GM18520 (cell line): ENCODE measurements around the gene CLEC20A.

Experiments
- ATAC-seq: cut with Tn5 transposase; IDR thresholded peaks from one replicate; pipeline ENCODE4 v1.9.1; 2021; ENCODE audit not compliant: unreplicated experiment

The CLEC20A gene

DNA sequence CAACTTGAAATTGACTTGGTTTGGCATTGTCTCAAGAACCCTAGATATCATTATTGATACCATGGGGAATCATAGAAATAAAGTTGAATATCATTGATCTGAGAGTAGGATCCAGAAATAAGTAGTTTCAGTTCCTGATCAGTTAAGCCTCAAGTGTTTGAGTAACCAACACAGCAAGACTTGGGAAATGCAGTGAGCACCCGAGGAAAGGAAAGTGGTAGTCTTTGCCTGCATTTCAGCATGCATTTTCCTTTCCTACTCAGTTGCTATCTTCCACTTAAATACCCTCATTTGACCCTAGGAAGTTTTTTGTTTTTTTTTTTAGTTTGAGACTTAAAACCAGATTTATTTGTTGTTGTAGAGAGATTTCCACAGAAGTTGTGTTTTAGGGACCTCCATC, 18.9 kb downstream of the CLEC20A start:
- no peak for ATAC-seq

DNA sequence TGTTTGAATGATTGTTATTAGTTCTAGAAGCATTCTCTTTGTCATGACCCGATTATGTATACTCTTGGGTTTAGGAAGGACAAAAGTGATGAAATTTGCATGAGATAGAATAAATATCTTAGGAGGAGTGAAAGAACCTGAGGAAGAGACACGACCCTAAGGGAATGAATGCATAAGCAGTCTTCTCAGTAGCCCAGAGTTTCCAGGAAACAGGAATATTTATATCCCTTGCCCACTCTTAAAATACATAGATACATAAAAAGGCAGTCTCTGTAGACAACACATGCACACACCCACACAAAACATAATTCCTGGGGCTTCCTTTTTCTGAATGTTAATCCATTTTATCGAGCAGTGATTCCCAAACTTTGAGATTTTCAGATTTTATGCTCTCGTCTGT, 19.4 kb downstream of the CLEC20A start:
- ATAC-seq = no peak

DNA sequence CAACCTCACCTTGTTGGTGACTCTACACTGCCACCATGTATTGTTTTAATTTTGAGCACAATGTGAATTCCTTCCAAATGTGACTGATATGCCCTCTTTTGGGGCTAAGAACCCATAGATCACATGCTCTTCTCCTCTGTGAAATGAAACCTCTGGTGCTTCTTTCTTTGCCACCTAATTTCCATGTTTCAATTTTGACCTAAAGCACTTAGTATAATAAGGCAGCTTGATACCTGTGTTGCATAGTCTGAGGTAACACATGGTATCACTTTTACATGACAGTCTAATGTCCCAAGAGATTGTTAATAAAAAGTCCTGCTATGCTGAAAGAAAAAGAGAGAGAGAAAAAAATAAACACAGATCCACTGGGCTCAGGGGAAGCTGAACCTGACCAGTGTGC, 24.2 kb downstream of the CLEC20A start:
- peak; percentile 60 for ATAC-seq

DNA sequence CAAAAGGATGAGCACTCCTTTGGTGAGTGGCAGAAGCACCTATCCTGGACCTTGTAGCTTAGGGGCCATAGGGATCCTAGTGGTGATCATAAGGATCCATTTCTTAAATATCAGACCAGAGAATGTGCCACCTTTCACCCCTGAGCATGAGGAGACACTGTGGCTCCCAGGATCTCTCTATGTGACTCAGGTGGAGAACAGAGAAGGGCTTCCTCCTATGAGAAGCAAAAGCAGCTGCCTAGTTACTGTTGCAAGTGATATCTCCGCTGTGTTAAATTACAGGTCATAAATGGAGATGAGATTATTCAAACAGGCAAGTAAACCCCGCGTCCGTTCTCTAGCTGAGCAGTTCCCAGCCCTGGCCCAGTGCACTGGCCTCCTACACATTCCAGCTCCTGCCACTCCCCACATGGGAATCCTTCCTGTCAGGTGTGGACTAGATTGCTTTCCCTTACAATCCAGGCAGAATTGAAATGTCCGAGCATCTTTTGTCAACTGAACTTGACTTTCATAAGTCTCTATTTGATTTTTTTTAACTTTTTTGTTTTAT, 26.3 kb downstream of the CLEC20A start:
- ATAC-seq = no peak

DNA sequence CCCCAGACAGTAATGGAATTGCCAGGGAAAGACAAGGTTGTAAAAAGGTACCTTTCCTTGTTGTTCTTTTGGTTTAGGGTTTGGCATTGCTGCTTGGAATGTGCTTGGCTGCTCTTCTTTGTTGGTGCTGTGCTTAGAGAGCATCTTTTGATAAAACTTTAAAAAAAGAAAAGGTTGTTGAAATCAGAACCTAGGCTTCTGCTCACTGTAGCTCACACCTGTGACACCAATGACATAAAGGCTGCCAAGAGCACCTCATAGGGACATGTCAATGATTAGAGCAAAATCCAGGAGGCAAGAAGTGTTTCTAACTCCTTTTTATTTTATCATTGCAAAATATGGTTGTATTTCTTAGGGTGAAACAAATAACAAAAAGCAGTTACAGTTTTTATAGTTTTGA, 28.9 kb downstream of the CLEC20A start:
- ATAC-seq = no peak

DNA sequence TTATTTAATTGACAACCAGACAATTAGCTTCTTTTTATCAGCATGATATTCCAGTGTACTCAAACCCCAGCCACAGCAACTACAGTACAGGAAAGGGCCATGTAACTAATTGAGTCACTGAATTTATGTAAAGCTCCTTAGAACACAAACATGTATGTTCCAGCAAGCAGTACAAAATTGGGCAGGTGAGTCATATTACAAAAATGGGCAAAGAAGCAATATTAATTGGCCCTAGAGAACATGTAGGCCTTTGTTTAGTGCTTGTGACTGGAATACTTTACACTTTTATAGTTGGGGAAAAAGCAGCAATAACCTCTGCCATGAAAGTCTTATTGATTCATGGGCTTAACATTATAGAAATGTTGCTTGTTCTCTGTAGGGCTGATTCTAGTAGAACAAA, 31.8 kb downstream of the CLEC20A start:
- ATAC-seq = no peak

DNA sequence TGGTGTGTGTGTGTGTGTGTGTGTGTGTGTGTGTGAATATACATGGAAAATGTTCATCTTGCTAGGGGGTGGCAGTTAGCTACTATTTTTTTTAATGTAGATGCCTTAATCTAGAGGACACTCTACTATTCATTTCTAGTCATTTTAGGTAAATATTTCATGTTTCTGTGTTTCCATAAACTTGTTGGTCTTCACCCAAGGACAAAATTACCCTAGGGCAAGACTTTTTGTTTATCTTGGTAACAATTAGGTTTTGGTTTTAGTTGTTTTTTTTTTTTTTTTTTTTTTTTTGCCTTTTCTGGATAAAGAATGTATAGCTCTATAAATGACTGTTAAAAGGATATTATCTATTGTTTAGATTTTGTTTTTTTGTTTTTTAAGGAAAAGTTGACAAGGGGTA, 32.2 kb downstream of the CLEC20A start:
- ATAC-seq = no peak

DNA sequence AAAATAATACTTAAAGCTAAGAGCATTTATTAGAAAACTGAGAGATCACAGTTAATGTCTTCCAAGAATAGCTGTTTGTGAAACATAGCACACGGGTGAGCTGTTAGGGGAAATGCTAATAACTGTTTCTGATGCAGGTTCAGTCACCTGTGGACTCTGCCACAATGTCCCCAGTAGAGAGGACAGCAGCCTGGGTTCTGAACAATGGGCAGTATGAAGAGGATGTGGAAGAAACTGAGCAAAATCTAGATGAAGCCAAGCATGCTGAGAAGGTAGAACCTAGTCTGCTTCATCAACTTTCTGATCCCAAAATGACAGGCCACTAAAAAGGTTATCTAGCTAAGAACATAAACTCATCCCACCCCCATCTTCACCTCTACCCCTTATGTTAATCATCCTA, 32.6 kb downstream of the CLEC20A start:
- ATAC-seq = no peak

DNA sequence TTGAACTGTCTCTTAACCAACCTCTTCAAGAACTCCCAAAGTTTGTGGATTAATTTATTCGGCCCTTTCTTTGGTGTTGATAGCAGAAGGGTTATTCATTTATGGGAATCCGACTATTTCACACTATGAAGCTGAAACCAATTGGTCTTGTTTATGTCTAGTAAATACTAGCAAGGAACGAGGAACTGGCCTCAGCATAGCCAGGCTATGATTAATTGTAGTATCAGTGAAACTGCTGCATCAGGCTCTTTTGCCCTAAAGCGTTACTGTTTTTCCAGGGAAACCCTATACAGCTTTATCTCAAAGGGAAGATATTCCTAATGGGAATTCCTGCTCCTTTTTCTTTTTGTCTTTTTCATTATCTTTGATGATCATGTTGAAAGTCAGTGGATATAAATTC, 35.1 kb downstream of the CLEC20A start:
- no peak for ATAC-seq

DNA sequence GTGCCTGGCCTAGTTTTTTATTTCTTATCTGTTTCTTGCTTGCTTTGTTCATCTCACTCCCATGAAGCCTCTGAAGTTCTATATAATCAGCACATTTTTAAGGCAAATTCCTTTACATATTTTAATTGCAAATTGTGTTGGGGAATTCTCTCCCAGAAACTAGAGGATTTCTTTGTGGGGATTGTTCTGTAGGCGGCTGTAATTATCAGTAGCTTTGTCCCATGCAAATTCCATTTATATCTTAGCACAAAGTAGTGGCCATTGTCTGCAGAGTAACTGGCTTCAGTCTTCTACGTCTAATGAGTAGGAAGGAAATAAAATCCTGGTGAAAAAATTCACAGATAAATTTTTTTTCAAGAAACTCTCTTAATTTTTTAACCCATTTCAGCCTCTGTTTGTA, 35.7 kb downstream of the CLEC20A start:
- no peak for ATAC-seq

DNA sequence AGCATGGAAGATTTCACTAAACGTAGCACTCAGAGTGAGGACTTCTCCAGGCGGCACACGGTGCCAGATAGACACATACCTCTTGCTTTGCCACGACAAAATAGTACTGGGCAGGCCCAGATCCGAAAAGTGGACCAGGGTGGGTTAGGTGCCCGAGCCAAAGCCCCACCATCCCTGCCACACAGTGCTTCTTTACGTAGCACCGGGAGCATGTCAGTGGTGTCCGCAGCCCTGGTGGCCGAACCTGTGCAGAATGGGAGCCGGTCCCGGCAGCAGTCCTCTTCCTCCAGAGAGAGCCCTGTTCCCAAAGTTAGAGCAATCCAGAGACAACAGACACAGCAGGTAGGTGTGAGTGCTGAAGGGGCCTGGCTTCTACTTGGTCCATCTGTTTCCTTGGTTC, 38.6 kb downstream of the CLEC20A start:
- ATAC-seq = no peak

DNA sequence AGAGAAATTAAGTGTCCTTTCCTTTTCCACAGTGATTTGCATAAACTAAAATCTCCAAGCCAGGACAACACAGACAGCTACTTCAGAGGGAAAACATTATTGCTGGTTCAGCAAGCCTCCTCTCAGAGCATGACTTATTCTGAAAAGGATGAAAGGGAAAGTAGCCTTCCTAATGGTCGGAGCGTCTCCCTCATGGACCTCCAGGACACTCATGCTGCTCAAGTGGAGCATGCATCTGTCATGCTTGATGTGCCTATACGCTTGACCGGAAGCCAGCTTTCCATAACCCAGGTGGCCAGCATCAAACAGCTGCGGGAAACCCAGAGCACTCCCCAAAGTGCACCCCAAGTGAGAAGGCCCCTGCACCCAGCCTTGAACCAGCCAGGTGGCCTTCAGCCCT, 39.1 kb downstream of the CLEC20A start:
- ATAC-seq = no peak

DNA sequence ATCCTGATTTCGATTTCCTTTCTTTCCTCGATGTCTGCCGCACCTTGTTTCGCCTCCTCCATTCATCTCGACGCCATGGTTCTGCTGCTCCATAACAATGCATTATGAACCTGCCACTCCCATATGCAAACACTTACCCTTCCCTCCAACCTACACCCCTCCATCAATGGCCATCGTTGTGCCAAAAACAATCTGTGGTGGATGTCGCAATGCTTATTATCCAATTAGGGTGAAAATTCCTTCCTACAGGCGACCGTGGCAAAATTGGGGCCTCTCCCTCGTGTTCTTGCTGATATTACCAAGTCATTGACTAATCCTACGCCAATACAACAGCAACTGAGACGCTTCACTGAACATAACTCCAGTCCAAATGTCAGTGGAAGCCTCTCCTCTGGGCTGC, 40.3 kb downstream of the CLEC20A start:
- no peak for ATAC-seq

DNA sequence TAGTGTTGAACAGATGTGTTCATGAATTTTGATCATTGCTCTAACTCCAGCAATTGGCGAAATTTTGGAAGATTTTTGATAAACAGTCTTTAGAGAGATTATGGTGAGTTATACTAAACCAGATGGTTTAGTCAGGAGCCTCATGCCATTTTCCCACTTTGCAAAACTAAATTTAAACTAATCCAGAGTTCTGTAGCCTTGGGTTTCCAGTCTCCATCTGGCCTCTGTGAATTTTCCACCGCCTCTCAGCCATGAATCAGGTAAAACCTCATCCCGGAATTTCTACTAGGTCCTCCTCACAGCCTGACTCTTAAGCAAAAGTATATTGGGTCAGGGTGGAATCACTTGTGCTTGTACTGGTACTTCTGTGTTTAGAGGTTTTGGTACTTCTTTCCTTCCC, 44.8 kb downstream of the CLEC20A start:
- no peak for ATAC-seq

DNA sequence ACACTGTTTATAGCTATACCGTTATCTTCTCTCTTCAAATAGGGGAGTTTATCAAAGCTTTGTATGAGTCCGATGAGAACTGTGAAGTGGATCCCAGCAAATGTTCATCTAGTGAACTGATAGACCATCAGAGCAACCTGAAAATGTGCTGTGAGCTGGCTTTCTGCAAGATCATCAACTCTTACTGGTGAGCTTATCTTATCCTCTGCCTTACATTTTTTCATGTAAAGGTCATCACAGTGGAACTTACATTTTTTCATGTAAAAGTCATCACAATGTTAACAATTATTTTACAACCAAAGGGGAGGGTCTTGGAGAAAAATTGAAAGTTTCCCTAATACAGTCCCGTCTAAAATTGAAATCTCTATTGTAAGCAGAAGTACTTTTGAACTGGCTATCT, 45.2 kb downstream of the CLEC20A start:
- no peak for ATAC-seq

DNA sequence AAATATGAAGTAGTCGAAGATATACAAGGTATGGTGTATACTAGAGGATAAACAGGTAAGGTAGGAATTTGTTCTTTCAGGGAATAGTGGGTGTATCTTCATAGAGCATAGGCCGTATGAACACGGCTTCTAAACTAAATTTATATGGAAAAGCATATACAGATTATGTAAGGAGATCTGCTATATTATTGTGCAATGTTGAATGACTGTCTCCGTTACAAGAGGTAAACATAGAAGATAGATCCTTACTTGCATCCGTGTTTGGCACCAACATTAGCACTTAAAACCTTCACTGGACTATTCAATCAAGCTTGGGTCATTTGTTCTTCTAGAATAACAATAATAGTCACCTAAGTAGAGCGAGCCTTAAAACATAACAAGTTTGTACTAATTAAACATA, 45.9 kb downstream of the CLEC20A start:
- no peak for ATAC-seq

DNA sequence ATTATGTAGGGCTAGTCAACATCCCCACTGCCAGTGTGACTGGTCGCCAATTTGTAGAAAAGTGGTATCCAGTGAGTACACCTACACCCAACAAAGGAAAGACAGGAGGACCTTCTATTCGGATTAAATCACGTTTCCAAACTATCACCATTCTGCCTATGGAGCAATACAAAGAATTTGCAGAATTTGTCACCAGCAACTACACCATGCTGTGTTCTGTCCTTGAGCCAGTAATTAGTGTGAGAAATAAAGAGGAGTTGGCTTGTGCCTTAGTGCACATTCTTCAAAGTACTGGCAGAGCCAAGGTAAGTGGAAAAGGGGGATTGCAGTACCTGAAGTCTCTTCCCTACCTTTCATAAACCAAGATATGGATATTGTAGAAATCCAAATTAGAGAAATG, 53.8 kb downstream of the CLEC20A start:
- no peak for ATAC-seq

DNA sequence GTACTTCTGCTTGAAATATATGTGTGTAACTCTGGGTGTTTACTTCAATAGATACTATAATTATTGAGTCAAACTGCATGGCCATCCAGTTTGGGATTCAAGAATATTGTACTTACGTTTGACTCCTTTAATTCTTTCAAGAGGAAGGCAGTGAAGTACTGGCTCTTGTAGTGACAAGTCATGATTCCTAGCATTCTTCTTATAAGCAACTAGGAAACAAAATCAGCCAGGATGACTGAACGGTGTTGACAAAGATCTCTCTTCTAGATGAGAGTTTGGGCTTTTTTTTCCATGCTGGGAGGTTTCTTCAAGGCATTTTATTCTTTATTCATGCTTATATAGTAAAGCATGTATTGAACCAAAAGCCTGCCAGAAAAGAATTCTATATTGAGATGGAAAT, 58.3 kb downstream of the CLEC20A start:
- ATAC-seq = no peak

DNA sequence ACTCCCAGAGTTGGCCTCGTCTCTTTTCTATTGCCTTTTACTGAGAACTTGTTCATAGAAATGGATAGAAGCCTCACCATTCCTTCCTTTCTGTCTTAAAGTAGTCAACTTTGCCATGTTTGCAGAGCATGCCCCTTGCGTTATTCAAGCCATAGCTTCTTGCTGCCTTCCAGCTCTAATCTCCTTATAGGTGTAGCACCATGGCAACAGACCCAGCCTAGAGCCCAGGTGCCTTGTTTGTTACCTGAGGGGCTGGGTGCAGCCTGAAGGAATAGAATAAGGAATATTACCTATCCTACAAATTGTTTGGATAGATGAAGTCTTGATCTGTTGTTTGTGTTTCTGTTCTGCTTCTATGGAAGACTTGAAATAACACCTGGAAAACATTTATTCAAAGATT, 59.9 kb downstream of the CLEC20A start:
- no peak for ATAC-seq

DNA sequence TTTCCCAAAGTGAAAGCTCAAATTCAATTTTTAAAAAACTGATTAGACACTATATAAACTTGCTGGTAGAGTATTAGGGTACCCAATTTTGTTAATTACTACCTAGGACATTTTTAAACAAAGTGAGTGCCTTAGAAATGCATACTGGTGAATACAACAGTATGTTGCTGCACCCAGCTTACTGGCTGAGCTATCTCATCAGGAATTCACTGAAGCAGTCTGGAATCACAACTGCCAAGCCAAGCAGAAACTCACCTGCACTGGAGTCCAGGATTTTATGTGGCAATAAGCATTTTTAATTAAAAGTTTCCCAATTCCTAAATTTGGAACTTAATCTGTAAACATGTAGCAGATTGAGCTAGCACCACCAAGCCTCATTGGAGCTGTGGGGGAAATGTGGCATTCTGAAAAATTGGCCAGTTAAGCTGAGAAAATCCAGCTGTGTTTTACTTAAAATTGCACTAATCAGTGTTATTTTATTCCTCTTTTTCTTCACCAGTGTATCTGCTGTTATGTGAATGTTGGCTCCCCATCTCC, 61.8 kb downstream of the CLEC20A start:
- ATAC-seq = no peak

DNA sequence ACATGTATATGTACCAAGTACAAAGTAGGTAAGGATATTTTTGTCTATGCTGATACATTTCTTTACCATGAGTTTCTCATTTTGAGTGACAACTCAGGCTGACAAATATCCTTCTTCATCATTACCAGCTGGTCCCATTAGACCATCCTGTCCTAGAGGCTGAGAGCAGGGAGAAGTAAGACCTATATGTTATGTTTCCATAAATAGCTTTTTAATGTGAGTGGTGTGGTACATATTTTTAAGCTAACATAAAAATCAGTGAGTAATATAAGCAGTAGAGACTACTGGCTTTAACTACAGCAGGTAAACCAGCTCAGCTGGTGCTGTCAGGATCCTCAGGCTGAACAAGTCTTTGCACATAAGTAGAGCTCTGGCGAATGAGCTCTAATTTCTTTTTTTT, 62.4 kb downstream of the CLEC20A start:
- no peak for ATAC-seq
